Keratinocyte (primary cell): ENCODE results near the gene ZNF605. TPM values are rescaled to one million over a fixed set of nuclear protein-coding genes. Genes with fewer than 3 reads are reported as not detected.

Experiments used
- DNase-seq: peaks from one replicate; pipeline ENCODE4 v3.0.0-alpha.2; 2011; ENCODE audit warnings: low read depth, missing footprints, low spot score
- FAIRE-seq: peaks from 2 replicates; lab custom pipeline; 2011; peaks lifted over from hg19 to GRCh38; lab: Jason Lieb, UNC
- H2AFZ ChIP-seq: 2 replicates; pipeline ENCODE4 v1.6.0; 2012; ENCODE audit warnings: low read length, control low read depth, inconsistent platforms; ENCODE audit not compliant: control insufficient read depth
- H3K27ac ChIP-seq: 2 replicates; pipeline ENCODE4 v1.5.1; 2011; ENCODE audit warnings: low read length; ENCODE audit not compliant: control insufficient read depth, insufficient read depth
- H3K27me3 ChIP-seq: 3 replicates; pipeline ENCODE4 v1.6.0; 2011; ENCODE audit warnings: low read length; ENCODE audit not compliant: control insufficient read depth, insufficient read depth; ENCODE audit errors: extremely low read depth
- H3K36me3 ChIP-seq, 2 experiments: 2 replicates in 1 of 2; 3 replicates in 1 of 2; pipeline ENCODE4 v1.5.1; 2011; ENCODE audit warnings: low read length in 2 of 2, mild to moderate bottlenecking in 1 of 2; ENCODE audit not compliant: control insufficient read depth in 2 of 2, insufficient read depth in 2 of 2; ENCODE audit errors: extremely low read depth in 1 of 2
- H3K4me1 ChIP-seq: 3 replicates; pipeline ENCODE4 v1.5.1; 2011; ENCODE audit warnings: low read length; ENCODE audit not compliant: control insufficient read depth, insufficient read depth; ENCODE audit errors: extremely low read depth
- H3K4me2 ChIP-seq: 3 replicates; pipeline ENCODE4 v1.6.0; 2011; ENCODE audit warnings: low read depth, low read length; ENCODE audit not compliant: control insufficient read depth, insufficient read depth; ENCODE audit errors: extremely low read depth
- H3K4me3 ChIP-seq, 3 experiments: fragments of 200-600 bp in 1 of 3; sonication (generic) in 1 of 3; 2 replicates in 2 of 3; 3 replicates in 1 of 3; pipeline ENCODE4 v1.5.1; 2011 to 2016; ENCODE audit warnings: low read length in 3 of 3, mild to moderate bottlenecking in 3 of 3, control low read depth in 2 of 3, inconsistent platforms in 1 of 3, low read depth in 1 of 3, mixed read lengths in 1 of 3, mixed run types in 1 of 3, moderate library complexity in 1 of 3; ENCODE audit not compliant: control insufficient read depth in 2 of 3, insufficient read depth in 2 of 3; ENCODE audit errors: extremely low read depth in 1 of 3
- H3K79me2 ChIP-seq: 2 replicates; pipeline ENCODE4 v1.6.0; 2012; ENCODE audit warnings: low read length; ENCODE audit not compliant: control insufficient read depth, insufficient read depth
- H3K9ac ChIP-seq: 3 replicates; pipeline ENCODE4 v1.6.0; 2011; ENCODE audit warnings: low read length; ENCODE audit not compliant: control insufficient read depth, insufficient read depth; ENCODE audit errors: extremely low read depth
- H3K9me1 ChIP-seq: 3 replicates; pipeline ENCODE4 v1.6.0; 2011; ENCODE audit warnings: low read length; ENCODE audit not compliant: control insufficient read depth, insufficient read depth; ENCODE audit errors: extremely low read depth
- H3K9me3 ChIP-seq: 2 replicates; pipeline ENCODE4 v1.5.1; 2012; ENCODE audit warnings: low read depth, low read length; ENCODE audit not compliant: control insufficient read depth
- H4K20me1 ChIP-seq: 3 replicates; pipeline ENCODE4 v1.6.0; 2011; ENCODE audit warnings: low read length; ENCODE audit not compliant: control insufficient read depth, insufficient read depth; ENCODE audit errors: extremely low read depth
- EZH2 ChIP-seq: IDR thresholded peaks from one replicate; pipeline ENCODE4 v1.6.1; 2012; ENCODE audit warnings: inconsistent platforms, mild to moderate bottlenecking, low read length, moderate library complexity
- dilution Hi-C: fragments of 300-500 bp; cut with MboI; formaldehyde crosslinking; loops from one replicate; pipeline ENCODE4 v1.7.0; 2020; ENCODE audit warnings: low sequenced_read_pairs; ENCODE audit not compliant: extremely low pct_ligation_motif_present
- polyA plus RNA-seq, 5 experiments: library from polyadenylated mRNA; depleted of rRNA in 3 of 5; stranded (reverse) in 3 of 5; stranded (forward) in 1 of 5; unstranded in 1 of 5; fragments of >200 nt; gene quantifications; 1 replicate in 1 of 5; 2 replicates in 3 of 5; 3 replicates in 1 of 5; pipeline versions ENCODE4 v1.2.1 to v1.2.3, GENCODE V29; 2011 to 2012; ENCODE audit warnings: missing spikeins in 2 of 5, low read depth in 1 of 5, low replicate concordance in 1 of 5
- TF ChIP-seq, protein P1 (sequence below), 3 experiments: IDR thresholded peaks in 1 of 3; conservative IDR thresholded peaks in 1 of 3; optimal IDR thresholded peaks in 1 of 3; 2 replicates in 2 of 3; 3 replicates in 1 of 3; pipeline versions ENCODE3 to v1.5.1; 2011; ENCODE audit warnings: low read length in 3 of 3, mild to moderate bottlenecking in 3 of 3, moderate library complexity in 2 of 3, control low read depth in 1 of 3, inconsistent platforms in 1 of 3; ENCODE audit not compliant: insufficient read depth in 2 of 3; ENCODE audit errors: extremely low read depth in 1 of 3

Gene ZNF605
- polyA plus RNA-seq, 1 donor (not counting 4 experiments of a cell fraction or from before 2014, with no cell fraction given): 12.5 TPM

- no peak overlapping the region for H2AFZ ChIP-seq
- H3K27ac ChIP-seq: no peak overlapping the region
- H3K27me3 ChIP-seq: no peaks in the 10 kb centered on the region
- no peaks in the 10 kb centered on the region for H4K20me1 ChIP-seq
- dilution Hi-C loops: no loop called here
- no peak overlapping the region for H3K9ac ChIP-seq
- no peak overlapping the region for H3K4me3 ChIP-seq
- TF ChIP-seq, protein P1, sequence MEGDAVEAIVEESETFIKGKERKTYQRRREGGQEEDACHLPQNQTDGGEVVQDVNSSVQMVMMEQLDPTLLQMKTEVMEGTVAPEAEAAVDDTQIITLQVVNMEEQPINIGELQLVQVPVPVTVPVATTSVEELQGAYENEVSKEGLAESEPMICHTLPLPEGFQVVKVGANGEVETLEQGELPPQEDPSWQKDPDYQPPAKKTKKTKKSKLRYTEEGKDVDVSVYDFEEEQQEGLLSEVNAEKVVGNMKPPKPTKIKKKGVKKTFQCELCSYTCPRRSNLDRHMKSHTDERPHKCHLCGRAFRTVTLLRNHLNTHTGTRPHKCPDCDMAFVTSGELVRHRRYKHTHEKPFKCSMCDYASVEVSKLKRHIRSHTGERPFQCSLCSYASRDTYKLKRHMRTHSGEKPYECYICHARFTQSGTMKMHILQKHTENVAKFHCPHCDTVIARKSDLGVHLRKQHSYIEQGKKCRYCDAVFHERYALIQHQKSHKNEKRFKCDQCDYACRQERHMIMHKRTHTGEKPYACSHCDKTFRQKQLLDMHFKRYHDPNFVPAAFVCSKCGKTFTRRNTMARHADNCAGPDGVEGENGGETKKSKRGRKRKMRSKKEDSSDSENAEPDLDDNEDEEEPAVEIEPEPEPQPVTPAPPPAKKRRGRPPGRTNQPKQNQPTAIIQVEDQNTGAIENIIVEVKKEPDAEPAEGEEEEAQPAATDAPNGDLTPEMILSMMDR (optimal IDR thresholded peaks at IDR 0.05 in 1 of 3, IDR thresholded peaks at IDR 0.05 in 1 of 3, conservative IDR thresholded peaks at IDR 0.05 in 1 of 3; ENCODE audit: extremely low read depth in 1 of 3, insufficient read depth in 2 of 3, low read length in 3 of 3): no peak
- TF ChIP-seq EZH2: no peak
- DNase-seq: no peak
- H3K9me3 ChIP-seq: peaks cover 28% of the 10 kb centered on the region
- no peak overlapping the region for H3K4me2 ChIP-seq
- peak; percentile 77 for FAIRE-seq
- peaks cover 7% of the 10 kb centered on the region for H3K4me1 ChIP-seq
- peaks cover 60% of the 10 kb centered on the region for H3K79me2 ChIP-seq
- no peaks in the 10 kb centered on the region for H3K9me1 ChIP-seq
- H3K36me3 ChIP-seq: peaks cover 1 to 4% of the 10 kb centered on the region in 2 experiments
Measured at GRCh38 chr12:132950844-132951535, 5.1 kb downstream of the ZNF605 start.

GRCh38 chr12:132949936-132950837 is 5.9 kb downstream of the ZNF605 start:
- peaks cover 6% of the 10 kb centered on the region for H3K4me1 ChIP-seq
- no peaks in the 10 kb centered on the region for H3K9me1 ChIP-seq
- H4K20me1 ChIP-seq: no peaks in the 10 kb centered on the region
- peak; percentile 77 for FAIRE-seq
- H3K4me2 ChIP-seq: no peak overlapping the region
- dilution Hi-C loops: no loop called here
- DNase-seq: no peak
- H3K36me3 ChIP-seq: peaks cover 3 to 4% of the 10 kb centered on the region in 2 experiments
- no peak overlapping the region for H3K27ac ChIP-seq
- no peak overlapping the region for H3K4me3 ChIP-seq
- no peak overlapping the region for H2AFZ ChIP-seq
- no peaks in the 10 kb centered on the region for H3K27me3 ChIP-seq
- TF ChIP-seq, protein P1 (optimal IDR thresholded peaks at IDR 0.05 in 1 of 3, IDR thresholded peaks at IDR 0.05 in 1 of 3, conservative IDR thresholded peaks at IDR 0.05 in 1 of 3; ENCODE audit: extremely low read depth in 1 of 3, insufficient read depth in 2 of 3, low read length in 3 of 3): no peak
- TF ChIP-seq EZH2: no peak
- H3K9ac ChIP-seq: no peak overlapping the region
- peaks cover 28% of the 10 kb centered on the region for H3K9me3 ChIP-seq
- peaks cover 55% of the 10 kb centered on the region for H3K79me2 ChIP-seq
